Activated CD8-positive, alpha-beta memory T cell treated with anti-CD3 and anti-CD28 coated beads for 48 hours (primary cell): ENCODE data around the gene TNFSF8.
A peak's percentile ranks its signal among the peaks of the same experiment; 100 is the strongest.

Source experiments
- DNase-seq, 3 experiments: peaks; one replicate each; pipeline ENCODE4 v3.0.0-alpha.2; 2020; ENCODE audit warnings: low read depth in 2 of 3, low spot score in 2 of 3

Gene TNFSF8, protein sequence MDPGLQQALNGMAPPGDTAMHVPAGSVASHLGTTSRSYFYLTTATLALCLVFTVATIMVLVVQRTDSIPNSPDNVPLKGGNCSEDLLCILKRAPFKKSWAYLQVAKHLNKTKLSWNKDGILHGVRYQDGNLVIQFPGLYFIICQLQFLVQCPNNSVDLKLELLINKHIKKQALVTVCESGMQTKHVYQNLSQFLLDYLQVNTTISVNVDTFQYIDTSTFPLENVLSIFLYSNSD

DNA sequence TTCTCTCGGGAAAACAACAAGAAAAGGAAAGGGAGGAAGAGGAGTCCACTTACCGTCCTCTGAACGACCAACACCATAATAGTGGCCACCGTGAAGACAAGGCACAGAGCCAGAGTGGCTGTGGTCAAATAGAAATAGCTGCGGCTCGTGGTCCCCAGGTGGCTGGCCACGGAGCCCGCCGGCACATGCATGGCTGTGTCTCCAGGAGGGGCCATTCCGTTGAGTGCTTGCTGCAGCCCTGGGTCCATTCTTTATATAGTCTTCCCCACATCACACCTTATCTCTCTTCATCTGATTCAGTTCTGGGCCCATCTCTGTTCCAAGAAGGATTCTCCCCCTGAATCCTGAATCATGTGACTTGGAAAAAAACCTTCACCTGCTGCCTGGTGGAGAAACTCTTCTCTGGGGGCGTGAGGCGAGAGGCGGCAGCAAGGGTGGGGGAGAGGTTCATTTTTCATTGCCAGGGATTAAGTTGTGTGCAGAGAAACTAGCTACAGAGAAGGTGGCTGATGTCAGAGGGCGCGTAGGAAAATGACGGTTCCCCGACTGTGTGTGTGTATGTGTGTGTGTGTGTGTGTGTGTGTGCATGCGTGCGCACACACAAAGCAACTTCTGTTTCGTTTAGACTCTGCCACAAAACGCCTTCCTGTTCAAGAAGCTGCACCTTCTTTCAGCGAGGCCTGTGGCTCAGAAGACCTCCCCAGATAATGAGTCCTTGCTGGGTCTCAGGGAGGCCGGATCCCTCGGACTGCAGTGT, at the start of gene TNFSF8:
TNFSF8 (minus strand) TSS at position 536 of the 757 bp plus-strand sequence; CDS start at position 248, 288 bp downstream.
- DNase-seq = peak in 2 of 3 experiments; percentile 44 to 49

DNA sequence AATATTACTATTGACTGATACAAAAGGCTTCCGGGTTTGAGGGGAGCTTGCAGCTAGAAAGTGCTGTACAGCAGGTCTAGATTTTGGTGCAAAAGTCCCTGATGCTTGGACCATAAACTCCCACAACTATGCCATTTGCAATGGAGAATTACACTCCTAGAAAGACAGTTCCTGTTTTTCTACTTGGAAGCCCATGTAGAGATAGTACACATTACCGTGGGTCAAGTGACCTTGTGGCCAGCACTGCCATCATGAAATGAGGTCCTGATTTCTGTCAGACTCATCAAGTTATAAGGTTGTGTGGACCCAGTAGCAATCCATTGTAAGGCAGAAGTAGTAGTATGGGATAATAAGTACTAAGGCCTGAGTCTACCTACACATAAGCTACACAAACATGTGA, 42.8 kb upstream of the TNFSF8 start:
- DNase-seq = no peak

DNA sequence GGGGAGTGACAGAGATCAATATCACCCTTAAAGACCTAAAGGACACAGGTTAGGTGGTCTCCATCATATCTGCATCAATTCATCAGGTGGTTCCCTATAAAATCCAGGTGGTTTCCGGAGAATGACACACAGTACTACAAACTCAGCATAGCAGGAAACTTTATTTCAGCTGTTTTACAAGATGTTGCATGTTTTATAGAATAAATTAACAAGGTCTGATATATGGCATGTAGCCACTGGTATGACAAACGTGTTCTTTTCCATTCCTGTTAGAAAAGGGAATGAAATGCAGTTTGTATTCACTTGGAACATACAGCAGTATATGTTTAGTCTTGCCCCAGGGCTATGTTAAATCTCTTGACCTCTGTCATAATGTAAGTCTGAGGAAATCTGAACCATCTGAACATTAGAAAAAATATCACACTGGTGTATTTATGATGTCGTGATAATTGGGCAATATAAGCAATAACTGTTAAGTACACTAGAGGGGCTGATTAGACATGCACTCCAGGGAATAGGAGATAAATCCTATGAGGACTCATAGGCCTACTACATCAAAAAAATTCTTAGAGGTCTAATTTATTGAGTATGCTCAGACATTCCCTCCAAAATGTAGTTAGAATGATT, 42.2 kb upstream of the TNFSF8 start:
- no peak for DNase-seq

DNA sequence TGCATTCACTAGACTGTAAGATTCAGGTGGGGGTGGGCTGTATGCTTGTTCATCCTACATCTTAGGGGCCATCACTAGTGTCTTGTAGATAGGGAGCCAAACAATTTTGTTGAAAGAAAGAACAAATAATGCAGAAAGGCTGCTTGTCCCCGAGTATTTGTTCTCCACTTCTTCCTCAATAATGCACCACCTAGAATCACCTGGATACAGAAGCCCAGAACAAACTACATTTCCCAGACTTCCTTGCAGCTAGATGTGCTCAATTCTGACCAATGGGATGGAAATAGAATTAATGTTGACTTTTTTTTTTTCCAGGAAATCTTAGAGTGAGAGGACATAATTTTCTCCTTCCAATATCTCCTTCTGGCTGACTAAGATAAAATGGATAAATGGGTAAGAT, 38.9 kb upstream of the TNFSF8 start:
- DNase-seq = no peak

DNA sequence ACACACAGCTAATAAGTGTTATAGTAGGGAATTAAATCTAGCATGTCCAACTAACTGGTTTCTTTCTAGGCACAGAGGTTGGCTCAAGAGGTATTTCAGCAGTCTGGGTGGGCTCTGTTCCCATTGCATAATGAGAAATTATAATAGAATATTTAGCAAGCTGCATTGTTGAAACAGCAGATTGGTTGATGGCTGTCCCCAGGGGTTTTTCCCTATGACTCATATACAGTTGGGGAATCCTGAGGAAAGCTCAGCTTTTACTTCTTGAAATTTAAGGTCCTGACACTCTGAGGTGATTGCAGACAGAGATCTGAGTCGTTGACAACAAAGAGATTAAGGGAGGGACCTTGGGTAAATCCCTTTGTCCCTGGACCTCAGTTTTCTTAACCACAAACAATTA, 38.3 kb upstream of the TNFSF8 start:
- no peak for DNase-seq

DNA sequence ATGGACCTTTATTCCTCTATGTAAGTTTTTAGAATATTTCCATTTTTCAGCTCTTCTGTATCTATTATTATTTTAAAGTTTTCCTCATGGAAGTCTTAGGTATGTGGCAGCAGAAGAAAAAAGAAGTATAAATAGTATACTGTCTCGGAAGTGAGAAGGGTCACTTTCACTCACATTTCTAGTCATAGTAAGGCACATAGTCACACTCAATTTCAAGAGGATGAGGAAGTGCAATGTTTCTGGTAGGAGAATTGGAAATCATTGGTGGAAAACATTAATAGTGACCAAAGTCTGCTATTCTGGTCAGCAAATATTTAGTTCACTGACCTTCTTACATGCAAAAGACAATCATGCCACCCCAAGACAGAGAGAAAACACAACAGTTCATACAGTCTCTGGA, 35.2 kb upstream of the TNFSF8 start:
- DNase-seq = no peak

DNA sequence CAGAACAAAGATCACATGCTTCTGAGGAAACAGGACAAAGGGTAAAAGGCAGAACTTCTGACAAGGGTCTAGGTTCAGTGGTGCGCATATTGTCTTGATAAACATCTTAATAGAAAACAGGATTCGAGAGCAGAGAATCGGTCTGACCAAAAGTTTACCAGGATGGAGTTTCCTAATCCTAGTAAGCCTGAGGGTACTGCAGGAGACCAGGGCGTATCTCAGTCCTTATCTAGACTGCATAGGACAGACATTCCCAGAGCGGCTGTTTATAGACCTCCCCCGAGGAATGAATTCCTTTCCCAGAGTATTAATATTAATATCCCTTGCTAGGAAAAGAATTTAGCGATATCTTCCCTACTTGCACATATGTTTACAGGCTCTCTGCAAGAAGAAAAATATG, 32.4 kb upstream of the TNFSF8 start:
- no peak for DNase-seq

DNA sequence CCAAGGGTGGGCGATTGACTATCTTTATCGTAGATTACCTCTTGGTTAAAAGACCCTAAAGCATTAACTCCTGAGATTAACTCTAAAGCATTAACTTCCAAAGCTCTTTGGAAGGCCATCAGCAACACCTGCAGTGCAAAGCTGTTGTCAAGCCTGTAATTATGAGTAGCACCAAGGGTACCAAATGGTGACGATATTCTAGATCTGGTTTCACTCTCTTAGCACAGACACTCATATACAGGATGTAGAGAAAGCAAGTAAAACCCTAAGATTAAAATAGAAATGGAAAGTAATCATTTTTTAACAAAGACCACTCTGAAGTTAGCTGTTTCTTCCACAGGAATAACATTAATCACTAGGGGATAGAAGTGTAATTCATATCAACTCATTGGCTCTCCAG, 29.9 kb upstream of the TNFSF8 start:
- no peak for DNase-seq

DNA sequence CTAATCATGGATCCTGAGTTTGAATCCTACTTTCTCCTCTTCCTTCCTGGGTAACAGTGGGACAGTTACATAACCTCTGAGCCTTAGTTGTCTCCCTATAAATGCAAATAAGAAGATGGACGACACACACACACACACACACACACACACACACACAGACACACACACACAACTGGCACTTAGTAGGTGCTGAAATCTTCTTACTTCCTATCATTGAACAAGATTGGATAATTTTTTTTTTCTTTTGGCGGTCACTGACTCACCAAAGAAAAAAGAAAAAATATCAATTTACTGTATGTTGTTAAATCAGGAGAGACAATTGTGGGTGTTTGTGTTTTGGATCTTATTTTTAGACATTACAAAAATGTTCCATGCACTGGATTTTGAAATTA, 28.4 kb upstream of the TNFSF8 start:
- no peak for DNase-seq

DNA sequence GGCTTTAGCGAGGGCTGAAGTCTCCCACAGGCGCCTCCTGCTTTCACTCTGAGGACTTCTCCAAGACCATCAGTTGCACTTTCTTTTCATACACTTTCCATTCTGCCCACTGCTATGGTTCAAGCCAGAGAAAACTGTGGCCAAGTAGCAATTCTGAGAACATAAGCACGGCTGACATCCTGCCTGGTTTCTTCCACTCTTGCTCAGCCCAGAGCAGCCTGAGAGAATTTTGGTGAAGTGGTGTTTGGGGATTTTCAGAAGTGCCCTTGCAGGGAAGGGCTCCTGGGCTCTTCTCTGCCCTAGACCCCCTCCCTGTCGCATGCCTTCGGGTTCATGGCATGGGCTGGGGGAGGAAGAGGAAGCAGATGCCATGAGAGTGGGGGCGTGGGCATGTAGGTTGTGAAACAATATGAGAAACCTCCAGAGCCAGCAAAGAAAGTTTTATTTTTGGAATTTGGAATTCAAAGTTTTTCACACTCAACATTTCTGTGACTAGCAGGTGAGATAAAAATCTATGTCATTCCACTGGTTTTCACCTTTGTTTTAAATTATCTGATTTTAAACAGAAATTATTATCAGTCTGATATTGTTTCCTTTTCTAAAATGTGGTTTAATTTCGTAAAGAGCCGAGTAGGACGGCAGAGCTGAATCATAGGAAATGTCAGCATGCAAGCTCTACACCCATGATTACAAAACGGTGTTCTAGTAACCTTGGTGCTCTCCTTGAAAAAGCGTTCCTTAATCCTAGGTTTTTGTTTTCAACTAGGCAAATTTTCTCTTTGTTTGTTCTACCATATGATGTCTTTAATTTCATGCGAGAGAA, 27.8 kb upstream of the TNFSF8 start:
- DNase-seq = peak; percentile 16 to 32 (median 26)

DNA sequence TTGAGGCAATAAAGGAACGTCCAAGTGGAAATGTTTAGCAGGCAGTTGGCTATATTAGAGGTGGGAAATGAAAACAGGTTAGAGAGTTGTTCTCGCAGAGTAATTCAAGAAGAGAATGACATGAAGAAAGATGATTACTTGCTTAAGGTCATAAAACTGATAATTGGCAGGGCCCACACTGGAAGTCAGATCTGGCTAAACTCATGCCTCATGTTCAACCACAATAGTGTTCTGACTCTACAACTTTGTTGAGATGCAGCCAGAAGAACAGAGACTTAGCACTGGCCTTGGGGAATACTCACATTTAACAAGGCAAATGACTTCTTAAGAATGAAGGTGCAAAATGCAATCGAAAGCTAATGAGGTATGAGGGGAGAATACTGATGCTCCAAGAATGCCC, 27.2 kb upstream of the TNFSF8 start:
- DNase-seq = no peak

DNA sequence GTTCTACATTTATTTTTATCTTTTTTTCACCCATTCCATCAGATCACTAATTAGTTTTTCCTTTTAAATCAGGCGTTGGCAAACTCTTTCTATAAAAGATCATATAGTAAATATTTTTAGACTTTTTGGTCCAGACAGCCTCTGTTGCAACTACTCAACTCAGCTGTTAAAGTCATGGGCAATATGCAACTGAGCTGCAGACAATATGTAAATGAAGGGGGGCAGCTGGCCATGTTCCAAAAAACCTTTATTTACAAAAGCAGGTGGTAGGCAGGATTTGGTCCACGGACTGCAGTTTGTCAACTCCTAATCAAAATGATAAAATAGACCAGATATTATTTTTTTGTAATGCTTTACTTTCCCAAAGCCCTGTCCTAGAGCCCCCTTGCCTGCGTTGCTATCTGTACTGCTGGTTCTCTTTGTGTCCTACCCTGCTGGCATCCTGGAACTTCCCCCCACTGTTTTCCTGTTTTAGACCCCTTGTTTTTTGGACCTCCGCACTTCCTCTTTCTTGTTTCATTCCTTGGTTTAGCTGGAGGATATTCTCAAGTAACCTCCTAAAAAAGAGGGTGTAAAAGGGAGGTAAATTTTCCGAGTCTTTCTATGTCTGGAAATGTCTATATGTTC, 24.7 kb upstream of the TNFSF8 start:
- DNase-seq = no peak

DNA sequence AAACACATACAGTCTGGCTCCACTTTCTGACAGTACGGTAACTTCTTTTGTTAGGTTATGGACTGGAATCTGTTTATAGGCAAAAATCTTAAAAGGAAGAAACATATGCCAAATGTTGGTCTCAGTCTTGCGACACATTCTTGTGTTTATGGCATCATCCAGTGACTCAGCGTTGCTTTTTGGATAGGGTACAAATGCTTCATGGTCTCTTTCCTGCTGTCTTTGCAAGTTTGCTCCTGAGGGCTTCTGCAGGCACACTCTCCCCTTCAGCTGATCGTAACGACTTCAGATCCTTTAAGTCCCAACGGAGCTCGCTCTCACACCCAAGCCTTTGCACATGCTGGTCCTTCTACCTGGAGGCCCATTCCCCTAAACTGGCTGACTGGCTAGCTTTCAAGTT, 23.6 kb upstream of the TNFSF8 start:
- DNase-seq = no peak

DNA sequence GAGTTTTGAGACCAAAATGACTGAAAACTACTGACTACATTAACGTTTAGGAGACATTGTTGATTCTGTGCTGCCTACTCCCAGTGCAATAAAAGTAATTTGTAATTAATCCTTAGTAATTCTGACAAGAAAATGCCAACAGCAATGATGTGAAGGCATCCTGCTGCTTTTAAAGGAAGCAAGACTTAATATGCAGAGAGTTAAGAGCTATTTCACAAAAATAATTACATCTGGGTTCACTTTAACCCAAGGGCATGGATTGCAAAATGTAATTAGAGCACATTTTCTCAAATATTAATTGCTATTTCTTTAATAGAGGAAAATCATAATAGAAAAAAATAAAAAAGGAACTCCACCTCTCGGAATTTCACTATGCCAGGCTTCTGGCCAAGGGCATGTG, 22.7 kb upstream of the TNFSF8 start:
- DNase-seq = no peak

DNA sequence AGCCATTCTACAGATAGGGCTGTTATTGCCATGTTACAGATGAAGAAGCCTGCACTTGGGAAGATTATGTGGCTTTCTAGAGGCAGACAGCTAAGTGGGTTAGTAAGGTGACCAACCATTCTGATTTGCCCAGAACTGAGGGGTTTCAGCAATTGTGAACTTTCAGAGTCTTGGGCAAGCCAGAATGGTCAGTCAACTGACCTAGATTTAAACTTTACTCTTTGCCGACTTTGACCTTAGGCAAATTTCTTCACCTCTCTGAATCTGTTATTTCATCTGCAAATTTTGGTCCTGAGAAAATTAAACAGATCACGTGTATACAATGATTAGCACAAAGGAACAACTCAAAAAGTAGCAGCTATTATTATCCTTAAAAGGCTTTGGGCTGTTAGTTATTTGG, 20.4 kb upstream of the TNFSF8 start:
- DNase-seq = no peak

DNA sequence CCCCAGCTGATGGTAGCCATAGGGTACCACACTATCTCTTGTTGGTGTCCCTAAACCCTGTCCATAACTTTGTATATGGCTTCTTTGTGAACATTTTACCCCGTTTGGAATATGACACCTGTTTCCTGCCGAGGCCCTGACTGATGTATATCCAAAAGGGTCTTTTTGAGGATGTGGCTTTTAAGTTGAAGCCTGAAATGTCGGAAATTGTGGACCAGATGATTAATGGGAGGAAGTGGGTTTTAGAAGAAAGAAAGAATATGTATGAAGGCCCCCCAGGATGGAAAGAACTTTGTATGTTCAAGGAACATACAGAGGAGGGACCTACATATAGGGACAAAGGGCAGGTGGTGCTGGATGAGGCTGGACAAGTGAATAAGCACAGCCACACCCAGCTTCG, 16.7 kb upstream of the TNFSF8 start:
- no peak for DNase-seq

DNA sequence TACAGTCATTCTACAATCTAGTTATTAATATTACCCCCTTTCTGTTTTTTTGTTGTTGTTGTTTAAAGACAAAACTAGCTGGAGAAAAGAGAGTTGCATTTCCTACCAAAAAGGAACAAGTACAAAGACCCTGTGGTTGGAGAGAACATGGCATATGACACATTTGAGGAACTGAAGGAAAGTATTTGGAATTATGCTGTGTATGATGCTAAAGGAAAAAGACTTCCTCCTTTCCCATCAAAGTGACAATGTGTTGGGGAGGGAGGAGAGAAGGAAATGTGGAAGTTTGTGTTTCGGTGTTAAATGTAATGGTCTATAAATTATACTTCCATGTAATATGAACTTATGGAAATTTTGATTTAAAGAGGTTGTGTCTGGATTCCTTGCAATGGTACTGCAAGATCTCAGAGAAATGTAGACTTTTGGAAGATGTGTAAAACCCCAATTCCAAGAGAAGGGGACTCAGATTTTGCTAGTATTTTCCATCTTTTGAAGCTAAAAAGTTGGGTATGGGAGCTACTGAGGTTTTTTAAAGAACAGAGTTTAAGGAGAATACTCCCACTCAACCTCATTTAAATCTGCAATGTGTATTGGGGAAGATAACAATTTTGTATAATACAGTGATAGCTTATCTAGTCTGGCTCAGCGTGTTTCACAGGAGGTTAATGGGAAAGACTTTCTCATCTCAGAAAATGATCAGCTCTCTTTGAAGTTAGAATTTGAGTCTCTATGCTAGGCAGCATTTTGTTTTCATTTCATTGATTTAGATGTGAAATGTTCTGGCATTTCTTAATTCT, 15.4 kb upstream of the TNFSF8 start:
- no peak for DNase-seq

DNA sequence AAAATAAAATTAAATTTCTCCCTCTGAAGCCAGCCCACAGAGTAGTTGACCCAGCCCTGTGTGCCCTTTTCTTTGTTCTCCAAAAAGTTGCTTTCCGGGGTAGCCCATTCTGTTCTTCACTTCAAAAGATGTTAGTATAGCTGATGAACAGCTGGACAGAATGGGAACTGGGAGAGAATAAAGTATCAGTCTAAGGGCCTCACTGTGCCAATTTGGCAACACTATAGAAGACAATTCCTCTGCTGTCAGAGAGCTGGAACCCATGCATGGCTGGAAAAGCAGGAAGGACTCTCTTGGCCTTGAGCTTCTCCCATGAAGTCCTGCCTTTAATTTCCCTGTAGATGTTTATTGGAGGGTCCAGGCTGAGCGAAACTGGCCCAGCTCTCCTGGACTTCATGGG, 11.0 kb upstream of the TNFSF8 start:
- no peak for DNase-seq

DNA sequence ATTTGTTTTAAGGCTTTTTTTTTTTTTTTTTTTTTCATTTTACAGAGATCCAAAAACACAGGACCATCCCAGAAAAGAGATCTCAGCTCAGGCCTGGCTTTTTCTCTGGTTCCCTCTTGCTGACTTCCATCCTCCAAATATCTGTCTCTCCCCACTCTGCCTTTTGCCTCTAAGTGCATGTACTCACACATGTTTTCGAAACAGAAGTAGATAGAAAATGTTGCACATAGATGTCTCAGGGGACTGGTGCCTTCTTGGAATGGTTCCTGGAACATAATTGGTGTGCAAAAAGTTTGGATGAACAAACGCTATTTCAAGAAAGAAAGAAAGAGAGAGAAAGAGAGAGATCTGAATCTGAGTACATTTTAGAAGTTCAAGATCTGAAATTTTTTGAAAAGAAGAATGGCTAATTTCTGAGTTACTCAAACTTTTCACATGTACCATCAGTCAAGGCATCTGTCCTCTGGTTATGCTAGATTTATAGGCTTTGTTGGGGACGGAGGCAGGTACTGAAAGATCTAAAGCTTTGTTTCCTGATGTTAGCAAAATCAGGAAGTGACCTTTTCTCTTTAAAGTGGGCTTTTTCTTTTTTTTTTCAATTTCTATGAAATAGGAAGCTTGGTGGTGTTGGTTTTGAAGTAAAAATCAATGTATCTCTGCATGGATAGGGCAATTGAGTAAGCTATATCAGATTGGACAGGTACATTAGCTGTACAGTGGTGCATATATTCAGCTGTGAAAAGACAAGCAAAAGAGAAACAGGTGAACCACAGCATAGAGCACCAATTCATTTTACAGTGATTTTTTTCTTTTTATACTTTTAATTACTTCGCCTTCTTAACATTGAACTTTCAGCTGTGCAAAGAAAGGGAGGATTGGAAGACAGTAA, 8.5 kb upstream of the TNFSF8 start:
- no peak for DNase-seq
